Fibroblast of lung (primary cell): ENCODE measurements around the gene SEPHS2. TPM values are rescaled to one million over a fixed set of nuclear protein-coding genes. Genes with fewer than 3 reads are reported as not detected.

Experiments
- DNase-seq, 2 donors: peaks; one replicate each; pipeline versions ENCODE4 v3.0.0 to v3.0.0-alpha.2; 2010; ENCODE audit warnings: low read depth in 2 of 2
- H2AFZ ChIP-seq: 2 replicates; pipeline ENCODE4 v1.5.1; 2012; ENCODE audit warnings: low read length, control low read depth, inconsistent platforms
- H3K27ac ChIP-seq: 2 replicates; pipeline ENCODE4 v1.5.1; 2011; ENCODE audit warnings: low read length, control low read depth; ENCODE audit not compliant: insufficient read depth
- H3K27me3 ChIP-seq: 2 replicates; pipeline ENCODE4 v1.5.1; 2011; ENCODE audit warnings: mild to moderate bottlenecking, low read length; ENCODE audit not compliant: control insufficient read depth, insufficient read depth
- H3K36me3 ChIP-seq: 2 replicates; pipeline ENCODE4 v1.5.1; 2011; ENCODE audit warnings: low read length; ENCODE audit not compliant: control insufficient read depth, insufficient read depth
- H3K4me1 ChIP-seq: 2 replicates; pipeline ENCODE4 v1.5.1; 2011; ENCODE audit warnings: low read length; ENCODE audit not compliant: control insufficient read depth, insufficient read depth; ENCODE audit errors: extremely low read depth
- H3K4me2 ChIP-seq: 2 replicates; pipeline ENCODE4 v1.5.1; 2011; ENCODE audit warnings: low read length, control low read depth; ENCODE audit not compliant: insufficient read depth; ENCODE audit errors: extremely low read depth
- H3K4me3 ChIP-seq, 4 experiments: fragments of 200-600 bp in 1 of 4; sonication (generic) in 1 of 4; replicated peaks in 1 of 4; 2 replicates each; pipeline ENCODE4 v1.5.1; 2011 to 2016; ENCODE audit warnings: low read length in 4 of 4, low read depth in 3 of 4, mild to moderate bottlenecking in 3 of 4, control low read depth in 2 of 4, inconsistent platforms in 1 of 4, mixed read lengths in 1 of 4; ENCODE audit not compliant: insufficient read depth in 1 of 4; ENCODE audit errors: control extremely low read depth in 1 of 4
- H3K79me2 ChIP-seq: 2 replicates; pipeline ENCODE4 v1.5.1; 2012; ENCODE audit warnings: mild to moderate bottlenecking, low read length, inconsistent platforms; ENCODE audit not compliant: control insufficient read depth, insufficient read depth
- H3K9ac ChIP-seq: 2 replicates; pipeline ENCODE4 v1.5.1; 2011; ENCODE audit warnings: mild to moderate bottlenecking, low read length, control low read depth; ENCODE audit not compliant: insufficient read depth
- H3K9me3 ChIP-seq: 2 replicates; pipeline ENCODE4 v1.5.1; 2012; ENCODE audit warnings: low read depth, low read length; ENCODE audit not compliant: control insufficient read depth, insufficient read depth
- H4K20me1 ChIP-seq: 2 replicates; pipeline ENCODE4 v1.5.1; 2011; ENCODE audit warnings: low read length; ENCODE audit not compliant: control insufficient read depth, insufficient read depth; ENCODE audit errors: extremely low read depth
- CTCF ChIP-seq, 2 donors: IDR thresholded peaks in 1 of 2; conservative IDR thresholded peaks in 1 of 2; 1 replicate in 1 of 2; 2 replicates in 1 of 2; pipeline ENCODE4 v1.5.1; 2011 to 2012; ENCODE audit warnings: low read length in 2 of 2, control low read depth in 1 of 2, inconsistent platforms in 1 of 2, low read depth in 1 of 2, mild to moderate bottlenecking in 1 of 2
- EZH2 ChIP-seq: IDR thresholded peaks from 2 replicates; pipeline ENCODE4 v1.5.1; 2012; ENCODE audit warnings: low read length, control low read depth, mild to moderate bottlenecking; ENCODE audit errors: missing control alignments
- polyA plus RNA-seq, 2 donors: library from polyadenylated mRNA; depleted of rRNA in 1 of 2; stranded (reverse) in 1 of 2; unstranded in 1 of 2; fragments of >200 nt; gene quantifications; 2 replicates each; pipeline ENCODE4 v1.2.1, GENCODE V29; 2011 to 2012; ENCODE audit warnings: missing spikeins in 1 of 2
- total RNA-seq: library from RNA; depleted of rRNA; stranded (reverse); fragments of >200 nt; gene quantifications from 2 replicates; pipeline ENCODE4 v1.2.1, GENCODE V29; 2014

The SEPHS2 gene
- total and polyA plus RNA-seq, 2 donors (not counting 1 experiment from before 2014, with no cell fraction given), result 26.6 to 41.8 TPM

DNA sequence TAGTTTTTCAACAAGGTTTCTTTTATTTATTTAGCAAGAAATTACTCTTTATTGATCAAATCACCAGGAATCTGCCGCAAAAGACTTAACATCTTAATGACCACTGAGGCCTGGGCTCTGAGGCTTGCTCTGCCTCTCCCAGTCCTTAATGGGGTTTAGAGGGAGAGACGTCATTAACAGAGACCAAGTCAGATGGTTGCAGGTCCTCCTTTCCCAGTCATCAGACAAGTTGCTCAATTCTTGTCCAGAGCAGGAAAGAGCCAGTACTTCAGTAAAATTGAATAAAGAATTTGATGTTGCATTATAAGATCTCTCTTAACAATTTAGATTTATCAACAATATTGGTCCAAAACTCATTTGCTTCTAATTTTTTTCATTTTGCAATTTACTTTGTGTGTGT, 2.0 kb downstream of the SEPHS2 start:
- no peak overlapping the region for H3K9ac ChIP-seq
- H2AFZ ChIP-seq, result no peak overlapping the region
- H3K27me3 ChIP-seq, result no peaks in the 10 kb centered on the region
- H3K79me2 ChIP-seq, result peaks cover 11% of the 10 kb centered on the region
- H3K27ac ChIP-seq, result no peak overlapping the region
- peaks cover 7% of the 10 kb centered on the region for H3K4me1 ChIP-seq
- no peak for TF ChIP-seq CTCF (conservative IDR thresholded peaks at IDR 0.05 in 1 of 2, IDR thresholded peaks at IDR 0.05 in 1 of 2; ENCODE audit: low read depth in 1 of 2, low read length in 2 of 2)
- TF ChIP-seq EZH2, result no peak
- no peak overlapping the region for H3K4me2 ChIP-seq
- H3K4me3 ChIP-seq, result no peak overlapping the region
- H4K20me1 ChIP-seq, result no peaks in the 10 kb centered on the region
- no peak for DNase-seq
- no peaks in the 10 kb centered on the region for H3K9me3 ChIP-seq
- peaks cover 5% of the 10 kb centered on the region for H3K36me3 ChIP-seq

DNA sequence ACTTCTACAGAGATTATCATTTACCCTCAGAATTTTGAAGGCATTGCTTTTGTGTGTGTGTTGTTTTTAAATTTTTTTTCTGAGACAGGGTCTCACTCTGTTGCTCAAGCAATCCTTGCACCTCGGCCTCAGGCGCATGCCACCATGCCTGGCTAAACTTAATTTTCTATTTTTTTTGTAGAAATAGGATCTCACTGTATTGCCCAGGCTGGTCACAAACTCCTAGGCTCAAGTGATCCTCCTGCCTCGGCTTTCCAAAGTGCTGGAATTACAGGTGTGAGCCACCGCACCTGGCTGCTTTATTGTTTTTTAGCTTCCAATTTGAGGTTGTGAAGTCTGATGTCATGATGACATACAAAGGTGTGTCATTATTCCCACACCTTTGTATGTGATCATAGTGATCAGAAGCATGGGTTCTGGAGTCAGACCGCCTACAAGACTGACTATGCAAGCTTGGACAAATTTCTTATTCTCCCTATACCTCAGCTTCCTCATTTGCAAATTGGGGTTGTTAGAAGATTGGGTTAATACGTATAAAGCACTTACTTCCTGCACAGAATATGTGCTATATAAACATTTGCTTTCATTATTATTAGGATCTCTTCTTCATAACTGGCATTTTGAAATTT, 5.8 kb downstream of the SEPHS2 start:
- H3K36me3 ChIP-seq, result peaks cover 3% of the 10 kb centered on the region
- no peak for DNase-seq
- H3K27me3 ChIP-seq, result peaks cover 4% of the 10 kb centered on the region
- peaks cover 8% of the 10 kb centered on the region for H3K79me2 ChIP-seq
- no peak overlapping the region for H3K27ac ChIP-seq
- no peaks in the 10 kb centered on the region for H3K9me3 ChIP-seq
- peaks cover 2% of the 10 kb centered on the region for H3K4me1 ChIP-seq
- H3K4me2 ChIP-seq, result no peak overlapping the region
- H4K20me1 ChIP-seq, result no peaks in the 10 kb centered on the region
- no peak overlapping the region for H2AFZ ChIP-seq
- TF ChIP-seq EZH2 (no peak), CTCF (conservative IDR thresholded peaks at IDR 0.05 in 1 of 2, IDR thresholded peaks at IDR 0.05 in 1 of 2; ENCODE audit: low read depth in 1 of 2, low read length in 2 of 2) (no peak)
- H3K9ac ChIP-seq, result no peak overlapping the region
- no peak overlapping the region for H3K4me3 ChIP-seq

DNA sequence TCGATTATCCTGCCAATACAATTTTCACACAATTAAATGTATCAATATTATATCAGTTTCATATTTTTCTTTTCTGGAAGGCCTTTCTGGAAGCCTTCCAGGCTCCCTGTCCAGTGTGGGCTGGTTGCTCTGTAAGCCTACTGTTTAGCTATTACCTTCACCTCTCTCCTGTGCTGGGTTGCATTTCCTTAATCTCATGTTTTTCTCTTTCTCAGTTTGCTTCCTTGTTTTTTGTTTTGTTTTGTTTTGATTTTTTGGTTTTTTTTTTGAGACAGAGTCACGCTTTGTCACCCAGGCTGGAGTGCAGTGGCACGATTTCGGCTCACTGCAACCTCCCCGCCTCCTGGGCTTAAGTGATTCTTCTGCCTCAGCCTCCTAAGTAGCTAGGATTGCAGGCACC, 6.8 kb downstream of the SEPHS2 start:
- Histone ChIP-seq H3K9me3 (no peaks in the 10 kb centered on the region), H3K27me3 (peaks cover 9% of the 10 kb centered on the region), H3K27ac (no peak overlapping the region), H3K79me2 (no peaks in the 10 kb centered on the region), H4K20me1 (no peaks in the 10 kb centered on the region), H3K4me2 (no peak overlapping the region), H3K4me3 (no peak overlapping the region), H2AFZ (no peak overlapping the region), H3K4me1 (no peaks in the 10 kb centered on the region), H3K36me3 (no peaks in the 10 kb centered on the region), H3K9ac (no peak overlapping the region)
- TF ChIP-seq EZH2 (no peak), CTCF (conservative IDR thresholded peaks at IDR 0.05 in 1 of 2, IDR thresholded peaks at IDR 0.05 in 1 of 2; ENCODE audit: low read depth in 1 of 2, low read length in 2 of 2) (no peak)
- DNase-seq, result no peak
